Measurements from ENCODE around the gene TBC1D2B.
"Not testable (repeated sequence)": the region's sequence is repeated elsewhere in the genome, so short reads cannot be mapped to it uniquely, and the experiment has no call there.

- not testable (repeated sequence) for TF ChIP-seq CTCF (IDR thresholded peaks at IDR 0.05; ENCODE audit: insufficient read depth, low read length, poor library complexity, severe bottlenecking); EZH2phosphoT487 (conservative IDR thresholded peaks at IDR 0.05; ENCODE audit: low read length)
Measured at GRCh38 chr15:77991658-77992201, 85.8 kb downstream of the TBC1D2B start.

Data from SU-DHL-6 (cell line).